Measurements from ENCODE around the gene ZBTB16.

DNA sequence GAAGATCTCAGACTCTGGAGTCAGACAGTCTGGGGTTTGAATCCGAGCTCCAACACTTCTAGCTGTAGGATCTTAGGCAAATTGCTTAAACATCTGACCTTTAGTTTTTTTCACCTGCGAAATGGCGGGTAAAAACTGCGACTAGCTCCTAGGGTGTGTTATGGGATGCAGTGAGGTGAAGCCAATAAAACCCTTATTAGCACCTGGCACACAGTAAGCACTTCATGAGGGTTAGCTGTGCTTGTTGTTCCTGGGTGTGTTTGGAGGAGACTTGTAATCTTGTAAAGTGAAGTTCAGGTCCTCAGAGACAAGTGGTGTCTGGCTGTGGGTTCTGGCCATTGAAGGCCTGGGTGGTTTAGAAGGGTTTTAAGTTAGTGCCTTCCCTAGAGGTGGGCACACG is 68.9 kb downstream of the ZBTB16 start:
- no peak for TF ChIP-seq POLR2A (IDR thresholded peaks at IDR 0.05)
- TF ChIP-seq, protein P1, sequence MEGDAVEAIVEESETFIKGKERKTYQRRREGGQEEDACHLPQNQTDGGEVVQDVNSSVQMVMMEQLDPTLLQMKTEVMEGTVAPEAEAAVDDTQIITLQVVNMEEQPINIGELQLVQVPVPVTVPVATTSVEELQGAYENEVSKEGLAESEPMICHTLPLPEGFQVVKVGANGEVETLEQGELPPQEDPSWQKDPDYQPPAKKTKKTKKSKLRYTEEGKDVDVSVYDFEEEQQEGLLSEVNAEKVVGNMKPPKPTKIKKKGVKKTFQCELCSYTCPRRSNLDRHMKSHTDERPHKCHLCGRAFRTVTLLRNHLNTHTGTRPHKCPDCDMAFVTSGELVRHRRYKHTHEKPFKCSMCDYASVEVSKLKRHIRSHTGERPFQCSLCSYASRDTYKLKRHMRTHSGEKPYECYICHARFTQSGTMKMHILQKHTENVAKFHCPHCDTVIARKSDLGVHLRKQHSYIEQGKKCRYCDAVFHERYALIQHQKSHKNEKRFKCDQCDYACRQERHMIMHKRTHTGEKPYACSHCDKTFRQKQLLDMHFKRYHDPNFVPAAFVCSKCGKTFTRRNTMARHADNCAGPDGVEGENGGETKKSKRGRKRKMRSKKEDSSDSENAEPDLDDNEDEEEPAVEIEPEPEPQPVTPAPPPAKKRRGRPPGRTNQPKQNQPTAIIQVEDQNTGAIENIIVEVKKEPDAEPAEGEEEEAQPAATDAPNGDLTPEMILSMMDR (IDR thresholded peaks at IDR 0.05 in 8 of 11, conservative IDR thresholded peaks at IDR 0.05 in 3 of 11), result no peak
- no peak for TF ChIP-seq POLR2AphosphoS5 (IDR thresholded peaks at IDR 0.05)

All from spleen (tissue), 7 donors.